ENCODE measurements around the gene AFMID.

DNA sequence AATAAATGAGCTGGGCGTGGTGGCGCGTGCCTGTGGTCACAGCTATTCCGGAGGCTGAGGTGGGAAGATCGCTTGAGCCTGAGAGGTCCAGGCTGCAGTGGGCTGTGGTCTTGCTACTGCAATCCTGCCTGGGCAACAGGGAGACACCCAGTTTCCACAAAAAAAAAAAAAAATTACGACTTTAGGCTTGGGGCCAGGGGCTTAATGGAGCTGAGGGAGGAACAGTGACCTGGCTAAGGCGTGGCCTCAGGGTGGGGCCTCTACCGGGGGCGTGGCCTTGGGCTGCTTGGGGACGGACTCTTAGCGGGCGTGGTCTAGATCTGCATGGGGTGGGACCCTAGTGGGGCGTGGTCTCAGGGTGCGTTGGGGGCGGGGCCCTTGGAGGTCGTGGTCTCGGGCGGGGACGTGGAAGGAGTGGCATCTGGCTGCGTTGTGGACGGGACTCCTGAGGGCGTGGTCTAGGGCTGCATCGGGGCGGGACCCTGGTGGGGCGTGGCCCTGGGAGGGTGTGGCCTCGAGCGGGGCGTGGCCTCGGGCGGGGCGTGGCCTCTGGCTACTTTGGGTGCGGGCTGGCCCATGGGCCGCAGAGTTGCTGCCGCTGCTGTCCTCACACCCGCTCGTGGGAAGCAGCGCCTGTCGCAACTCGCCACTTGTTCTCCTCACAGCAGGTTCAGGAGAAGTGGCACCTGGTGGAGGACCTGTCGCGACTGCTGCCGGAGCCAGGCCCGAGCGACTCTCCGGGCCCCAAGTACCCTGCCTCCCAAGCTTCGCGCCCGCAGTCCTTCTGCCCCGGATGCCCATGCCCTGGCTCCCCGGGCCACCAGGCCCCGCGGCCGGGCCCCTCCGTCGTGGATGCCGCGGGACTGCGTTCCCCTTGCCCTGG, 46.8 kb upstream of the AFMID start:
- TF ChIP-seq, protein P1, sequence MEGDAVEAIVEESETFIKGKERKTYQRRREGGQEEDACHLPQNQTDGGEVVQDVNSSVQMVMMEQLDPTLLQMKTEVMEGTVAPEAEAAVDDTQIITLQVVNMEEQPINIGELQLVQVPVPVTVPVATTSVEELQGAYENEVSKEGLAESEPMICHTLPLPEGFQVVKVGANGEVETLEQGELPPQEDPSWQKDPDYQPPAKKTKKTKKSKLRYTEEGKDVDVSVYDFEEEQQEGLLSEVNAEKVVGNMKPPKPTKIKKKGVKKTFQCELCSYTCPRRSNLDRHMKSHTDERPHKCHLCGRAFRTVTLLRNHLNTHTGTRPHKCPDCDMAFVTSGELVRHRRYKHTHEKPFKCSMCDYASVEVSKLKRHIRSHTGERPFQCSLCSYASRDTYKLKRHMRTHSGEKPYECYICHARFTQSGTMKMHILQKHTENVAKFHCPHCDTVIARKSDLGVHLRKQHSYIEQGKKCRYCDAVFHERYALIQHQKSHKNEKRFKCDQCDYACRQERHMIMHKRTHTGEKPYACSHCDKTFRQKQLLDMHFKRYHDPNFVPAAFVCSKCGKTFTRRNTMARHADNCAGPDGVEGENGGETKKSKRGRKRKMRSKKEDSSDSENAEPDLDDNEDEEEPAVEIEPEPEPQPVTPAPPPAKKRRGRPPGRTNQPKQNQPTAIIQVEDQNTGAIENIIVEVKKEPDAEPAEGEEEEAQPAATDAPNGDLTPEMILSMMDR (IDR thresholded peaks at IDR 0.05; ENCODE audit: control extremely low read depth in 1 of 3, insufficient read depth in 1 of 3, low read depth in 1 of 3, low read length in 3 of 3) = no peak
- TF ChIP-seq KDM1A (IDR thresholded peaks at IDR 0.05; ENCODE audit: borderline replicate concordance, low read length) (no peak), BRCA1 (IDR thresholded peaks at IDR 0.05; ENCODE audit: low read depth, low read length) (no peak), HDAC6 (IDR thresholded peaks at IDR 0.05; ENCODE audit: low read depth, low read length) (no peak), SIRT6 (IDR thresholded peaks at IDR 0.05; ENCODE audit: low read length) (no peak)

Measured in H1 (cell line).